Raji (cell line): Measurements from ENCODE around the gene BTRC.

ENCODE experiments used
- POLR2A ChIP-seq: IDR thresholded peaks from 2 replicates; pipeline ENCODE4 v1.6.1; 2011; ENCODE audit warnings: low read depth, low read length, control low read depth; ENCODE audit not compliant: insufficient read depth

BTRC gene

DNA sequence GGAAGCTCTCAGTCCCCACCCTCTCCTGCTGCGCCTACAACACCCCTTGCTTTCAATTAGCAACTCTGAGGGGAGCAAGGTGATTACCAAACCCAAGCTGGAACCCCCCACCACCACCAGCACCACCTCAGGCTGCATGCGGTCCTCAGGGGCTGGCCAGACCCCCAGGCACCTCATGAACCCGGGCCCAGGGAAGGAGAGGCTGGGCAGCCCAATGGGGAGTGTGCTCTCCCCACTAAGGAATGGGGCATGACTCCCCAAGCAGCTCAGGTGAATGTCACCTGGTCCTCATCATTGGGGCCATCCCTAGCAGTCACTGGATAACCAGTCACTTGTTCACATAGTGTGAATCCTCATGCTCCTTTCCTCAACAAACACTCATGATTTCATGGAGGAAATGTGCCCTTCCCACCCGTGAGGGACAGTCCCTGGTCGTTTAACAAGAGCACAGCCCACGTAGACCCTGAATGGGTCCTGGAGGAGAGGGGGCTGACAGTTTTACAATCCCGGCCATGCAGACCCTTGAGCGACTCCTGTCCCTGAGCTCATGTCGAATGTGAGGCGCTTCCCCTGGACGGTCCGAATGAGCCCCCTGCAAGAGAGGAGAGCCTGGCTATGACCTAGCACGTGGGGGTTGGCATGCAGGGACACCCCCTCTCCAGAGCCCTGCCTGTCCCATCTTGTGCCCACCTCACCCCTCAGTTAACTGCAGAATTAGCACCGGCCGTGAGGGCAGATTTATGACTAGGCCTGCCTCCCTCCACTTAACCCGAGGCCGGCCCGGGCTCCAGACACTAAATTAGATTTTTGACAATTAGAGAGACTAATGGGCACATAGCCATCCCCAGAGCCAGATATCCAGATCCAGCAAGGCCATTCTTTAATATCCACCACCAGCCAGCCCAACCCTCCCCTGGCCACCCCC is 205.0 kb downstream of the BTRC start:
- TF ChIP-seq POLR2A = no peak

GRCh38 chr10:101559596-101560297 is 205.8 kb downstream of the BTRC start:
- no peak for TF ChIP-seq POLR2A

GRCh38 chr10:101560298-101561067 is 206.5 kb downstream of the BTRC start:
- TF ChIP-seq POLR2A = no peak

DNA sequence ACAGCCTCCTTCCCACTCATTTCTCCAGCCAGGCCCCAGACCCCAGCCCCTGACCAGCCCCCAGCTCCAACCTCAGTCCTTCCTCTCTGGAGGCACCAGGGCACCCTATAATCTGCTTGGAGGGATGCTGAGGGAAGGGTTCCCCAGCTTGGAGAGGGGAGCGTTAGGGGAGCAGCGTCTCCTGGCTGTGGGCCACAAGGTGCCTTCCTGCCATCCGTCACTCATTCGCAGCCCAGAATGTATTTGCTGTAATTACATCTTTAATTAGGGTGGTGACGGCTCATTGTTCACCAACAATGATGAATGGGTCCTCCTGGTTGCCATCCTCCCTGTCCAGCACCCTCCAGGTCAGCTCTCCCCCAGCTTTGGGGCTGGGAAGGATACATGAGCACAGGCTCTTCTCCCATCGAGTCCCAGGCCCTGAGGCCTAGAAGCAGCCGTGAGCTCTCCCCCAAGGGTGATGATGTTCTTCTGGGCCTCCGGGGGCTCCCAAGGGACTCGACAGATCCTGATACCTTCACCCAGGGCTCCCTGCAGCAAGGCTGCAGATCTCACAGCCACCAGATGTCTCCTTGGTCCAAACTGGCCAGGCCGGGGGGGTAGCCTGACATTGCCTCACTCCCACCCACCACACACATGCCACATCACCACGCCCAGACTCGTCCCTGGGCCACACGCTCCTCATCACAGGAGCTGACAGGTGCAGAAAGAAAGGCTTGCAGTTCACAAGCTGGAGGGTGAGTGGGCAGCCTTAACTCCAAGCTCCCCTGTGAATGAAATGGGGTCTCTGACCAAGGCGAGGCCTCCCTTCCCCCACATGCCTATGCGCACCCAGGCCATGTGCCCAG is 207.3 kb downstream of the BTRC start:
- TF ChIP-seq POLR2A = no peak

- no peak for TF ChIP-seq POLR2A
Measured at GRCh38 chr10:101562231-101562630, 208.3 kb downstream of the BTRC start.

GRCh38 chr10:101563007-101563406 is 209.0 kb downstream of the BTRC start:
- TF ChIP-seq POLR2A = no peak

- no peak for TF ChIP-seq POLR2A
Measured at GRCh38 chr10:101563497-101564040, 209.6 kb downstream of the BTRC start.

GRCh38 chr10:101564490-101564991 is 210.6 kb downstream of the BTRC start:
- no peak for TF ChIP-seq POLR2A

- TF ChIP-seq POLR2A = no peak
Measured at GRCh38 chr10:101565370-101565900, 211.5 kb downstream of the BTRC start.

GRCh38 chr10:101565936-101566332 is 212.0 kb downstream of the BTRC start:
- no peak for TF ChIP-seq POLR2A

- no peak for TF ChIP-seq POLR2A
Measured at GRCh38 chr10:101566333-101567164, 212.6 kb downstream of the BTRC start.

- TF ChIP-seq POLR2A = no peak
Measured at GRCh38 chr10:101567165-101568006, 213.4 kb downstream of the BTRC start.
